GM23338 (cell line): ENCODE data around the gene SLC38A9. TPM values are rescaled to one million over a fixed set of nuclear protein-coding genes. Genes with fewer than 3 reads are reported as not detected.

ENCODE experiments used
- ATAC-seq: fragments of 200-7000 bp; cut with Tn5 transposase; 3 replicates; pipeline ENCODE4 v1.9.1; 2020
- DNase-seq: peaks from one replicate; pipeline ENCODE4 v3.0.0-alpha.2; 2015; ENCODE audit warnings: low spot score
- H2AFZ ChIP-seq: fragments of 200-600 bp; sonication (generic); 2 replicates; pipeline ENCODE4 v1.8.0; 2016; ENCODE audit warnings: antibody characterized with exemption, mild to moderate bottlenecking, moderate library complexity
- H3F3A ChIP-seq: fragments of 200-600 bp; sonication (generic); replicated peaks from 2 replicates; pipeline ENCODE4 v1.8.0; 2017; ENCODE audit warnings: antibody characterized with exemption, mixed run types, low read depth
- H3K27ac ChIP-seq: fragments of 200-600 bp; sonication (generic); 2 replicates; pipeline ENCODE4 v1.6.1; 2016; ENCODE audit warnings: low read depth
- H3K27me3 ChIP-seq: fragments of 200-600 bp; sonication (generic); 2 replicates; pipeline ENCODE4 v1.8.0; 2016; ENCODE audit warnings: mild to moderate bottlenecking, mixed run types, moderate library complexity; ENCODE audit not compliant: insufficient read depth
- H3K36me3 ChIP-seq: fragments of 200-600 bp; sonication (generic); 2 replicates; pipeline ENCODE4 v1.8.0; 2016; ENCODE audit warnings: mild to moderate bottlenecking; ENCODE audit not compliant: insufficient read depth
- H3K4me1 ChIP-seq: fragments of 200-600 bp; sonication (generic); 2 replicates; pipeline ENCODE4 v1.8.0; 2016; ENCODE audit warnings: mild to moderate bottlenecking, moderate library complexity; ENCODE audit not compliant: insufficient read depth
- H3K4me2 ChIP-seq: fragments of 200-600 bp; sonication (generic); 2 replicates; pipeline ENCODE4 v1.7.1; 2017; ENCODE audit warnings: mixed run types
- H3K4me3 ChIP-seq: fragments of 200-600 bp; sonication (generic); 2 replicates; pipeline ENCODE4 v1.6.1; 2016; ENCODE audit warnings: mixed run types
- H3K79me2 ChIP-seq: fragments of 200-600 bp; sonication (generic); replicated peaks from 2 replicates; pipeline ENCODE4 v1.8.0; 2017; ENCODE audit warnings: mild to moderate bottlenecking; ENCODE audit not compliant: insufficient read depth
- H3K9me2 ChIP-seq: fragments of 200-600 bp; sonication (generic); 2 replicates; pipeline ENCODE4 v1.8.0; 2017; ENCODE audit not compliant: insufficient read depth
- H4K20me1 ChIP-seq: fragments of 200-600 bp; sonication (generic); replicated peaks from 2 replicates; pipeline ENCODE4 v1.8.0; 2017; ENCODE audit warnings: mild to moderate bottlenecking; ENCODE audit not compliant: insufficient read depth
- H3K27ac Mint-ChIP-seq: 2 replicates; pipeline ENCODE4 v1.8.0; 2020; ENCODE audit warnings: inconsistent platforms, mild to moderate bottlenecking, moderate library complexity, mixed read lengths
- H3K27me3 Mint-ChIP-seq: 3 replicates; pipeline ENCODE4 v1.8.0; 2022; ENCODE audit warnings: low read depth, mild to moderate bottlenecking, moderate library complexity, mixed read lengths, inconsistent platforms; ENCODE audit not compliant: insufficient read depth, poor library complexity
- H3K36me3 Mint-ChIP-seq: 3 replicates; pipeline ENCODE4 v1.8.0; 2021; ENCODE audit warnings: low read depth, mild to moderate bottlenecking, inconsistent platforms, moderate library complexity, mixed read lengths
- H3K4me1 Mint-ChIP-seq: 3 replicates; pipeline ENCODE4 v1.8.0; 2020; ENCODE audit warnings: mild to moderate bottlenecking, inconsistent platforms, mixed read lengths
- H3K4me3 Mint-ChIP-seq: 3 replicates; pipeline ENCODE4 v1.8.0; 2021; ENCODE audit warnings: moderate library complexity, mild to moderate bottlenecking, inconsistent platforms, mixed read lengths
- H3K9me3 Mint-ChIP-seq: 3 replicates; pipeline ENCODE4 v1.8.0; 2020; ENCODE audit warnings: moderate library complexity, mild to moderate bottlenecking, inconsistent platforms, mixed read lengths
- CREB1 ChIP-seq: fragments of 250-450 bp; sonication (Bioruptor Pico); IDR thresholded peaks from 2 replicates; pipeline ENCODE4 v1.5.0; 2020; ENCODE audit warnings: low read depth, mild to moderate bottlenecking, moderate library complexity
- CTCF ChIP-seq, 2 experiments: fragments of 200-600 bp in 1 of 2; sonication (generic) in 1 of 2; conservative IDR thresholded peaks; 2 replicates each; pipeline versions ENCODE4 v1.5.1 to v1.6.1; 2016 to 2017; ENCODE audit warnings: antibody characterized with exemption in 2 of 2, low read depth in 2 of 2, mild to moderate bottlenecking in 2 of 2, moderate library complexity in 1 of 2
- EZH2 ChIP-seq: fragments of 200-600 bp; sonication (generic); IDR thresholded peaks from one replicate; pipeline ENCODE4 v1.8.0; 2017; ENCODE audit warnings: antibody characterized with exemption, mild to moderate bottlenecking, low read depth; ENCODE audit not compliant: unreplicated experiment
- EZH2phosphoT487 ChIP-seq: fragments of 200-600 bp; sonication (generic); IDR thresholded peaks from one replicate; pipeline ENCODE4 v1.8.1; 2018; ENCODE audit warnings: antibody characterized with exemption; ENCODE audit not compliant: unreplicated experiment
- JUNB ChIP-seq: IDR thresholded peaks from one replicate; pipeline ENCODE4 v1.6.1; 2016; ENCODE audit warnings: antibody characterized with exemption; ENCODE audit not compliant: unreplicated experiment
- NANOG ChIP-seq: IDR thresholded peaks from 2 replicates; pipeline ENCODE4 v1.6.1; 2016; ENCODE audit warnings: antibody characterized with exemption, borderline replicate concordance
- STAT1 ChIP-seq: IDR thresholded peaks from one replicate; pipeline ENCODE4 v1.6.1; 2016; ENCODE audit warnings: antibody characterized with exemption; ENCODE audit not compliant: unreplicated experiment
- ZNF114 ChIP-seq: fragments of 250-450 bp; sonication (Bioruptor Pico); IDR thresholded peaks from 2 replicates; pipeline ENCODE4 v1.5.0; 2020; ENCODE audit warnings: mild to moderate bottlenecking, moderate library complexity
- ZNF331 ChIP-seq: fragments of 250-450 bp; sonication (Bioruptor Pico); IDR thresholded peaks from 2 replicates; pipeline ENCODE4 v1.5.0; 2020; ENCODE audit warnings: low read depth, mild to moderate bottlenecking, moderate library complexity
- ZNF462 ChIP-seq: fragments of 250-450 bp; sonication (Bioruptor Pico); IDR thresholded peaks from 2 replicates; pipeline ENCODE4 v1.5.0; 2020; ENCODE audit warnings: mild to moderate bottlenecking, moderate library complexity
- polyA plus RNA-seq: library from polyadenylated mRNA; unstranded; fragments of >200 nt; fragmentation: Nextera tagmentation; extraction: Ambion mirVana; gene quantifications from 2 replicates; pipeline ENCODE4 v1.2.1, GENCODE V29; 2016
- total RNA-seq: library from RNA; depleted of rRNA; stranded (reverse); fragments of >200 nt; shearing (Covaris generic); gene quantifications from 2 replicates; pipeline ENCODE4 v1.2.3, GENCODE V29; 2014

SLC38A9 gene
- total and polyA plus RNA-seq, 2 experiments from 2014 or later, result 30.8 to 64.8 TPM

- H3K79me2 ChIP-seq, result no peaks in the 10 kb centered on the region
- no peaks in the 10 kb centered on the region for H3K9me2 ChIP-seq
- ATAC-seq, result no peak
- TF ChIP-seq CTCF (conservative IDR thresholded peaks at IDR 0.05; ENCODE audit: low read depth in 2 of 2) (no peak), JUNB (no peak), STAT1 (no peak), CREB1 (no peak), EZH2 (no peak), ZNF114 (CRISPR knock-in tag) (no peak)
- Mint-ChIP-seq H3K4me3 (no peak overlapping the region), H3K9me3 (no peaks in the 10 kb centered on the region; the same call in 2 of the 3 replicates), H3K27me3 (no peaks in the 10 kb centered on the region), H3K27ac (no peak overlapping the region), H3K36me3 (no peaks in the 10 kb centered on the region), H3K4me1 (peaks cover 9% of the 10 kb centered on the region; the same call in 2 of the 3 replicates)
- H3K4me2 ChIP-seq, result no peak overlapping the region
- H3K4me3 ChIP-seq, result no peak overlapping the region
- no peaks in the 10 kb centered on the region for H3K36me3 ChIP-seq
- no peaks in the 10 kb centered on the region for H3F3A ChIP-seq
- H3K27ac ChIP-seq, result no peak overlapping the region
- no peaks in the 10 kb centered on the region for H4K20me1 ChIP-seq
- H3K27me3 ChIP-seq, result no peaks in the 10 kb centered on the region
- H3K4me1 ChIP-seq, result peaks cover 8% of the 10 kb centered on the region; the same call in 1 of the 2 replicates
- no peak for DNase-seq
- H2AFZ ChIP-seq, result peak overlapping the region; percentile 47
Measured at GRCh38 chr5:55750063-55750462, 37.9 kb upstream of the SLC38A9 start.

- H3K36me3 Mint-ChIP-seq, result no peaks in the 10 kb centered on the region
- no peaks in the 10 kb centered on the region; the same call in 2 of the 3 replicates for H3K9me3 Mint-ChIP-seq
- H3K27me3 Mint-ChIP-seq, result no peaks in the 10 kb centered on the region
- Histone ChIP-seq H3K9me2 (no peaks in the 10 kb centered on the region), H4K20me1 (no peaks in the 10 kb centered on the region), H3F3A (no peaks in the 10 kb centered on the region), H3K4me2 (no peak overlapping the region), H3K79me2 (no peaks in the 10 kb centered on the region), H3K4me3 (no peak overlapping the region), H2AFZ (peak overlapping the region; percentile 11), H3K27me3 (no peaks in the 10 kb centered on the region), H3K36me3 (no peaks in the 10 kb centered on the region), H3K27ac (no peak overlapping the region), H3K4me1 (peaks cover 8% of the 10 kb centered on the region; the same call in 1 of the 2 replicates)
- H3K27ac Mint-ChIP-seq, result no peak overlapping the region
- peaks cover 9% of the 10 kb centered on the region; the same call in 2 of the 3 replicates for H3K4me1 Mint-ChIP-seq
- no peak overlapping the region for H3K4me3 Mint-ChIP-seq
- ATAC-seq (peak; percentile 64), DNase-seq (no peak)
- no peak for TF ChIP-seq ZNF331 (CRISPR knock-in tag)
- TF ChIP-seq EZH2phosphoT487, result no peak
- no peak for TF ChIP-seq ZNF114 (CRISPR knock-in tag)
- no peak for TF ChIP-seq EZH2
- no peak for TF ChIP-seq CTCF (conservative IDR thresholded peaks at IDR 0.05; ENCODE audit: low read depth in 2 of 2)
- no peak for TF ChIP-seq NANOG
- no peak for TF ChIP-seq ZNF462
- no peak for TF ChIP-seq CREB1
Measured at GRCh38 chr5:55749387-55749786, 37.3 kb upstream of the SLC38A9 start.
